GM18858 (cell line): Measurements from ENCODE around the gene ATP8B3.

Experiments
- ATAC-seq: cut with Tn5 transposase; IDR thresholded peaks from one replicate; pipeline ENCODE4 v1.9.1; 2021; ENCODE audit not compliant: unreplicated experiment

ATP8B3 gene

DNA sequence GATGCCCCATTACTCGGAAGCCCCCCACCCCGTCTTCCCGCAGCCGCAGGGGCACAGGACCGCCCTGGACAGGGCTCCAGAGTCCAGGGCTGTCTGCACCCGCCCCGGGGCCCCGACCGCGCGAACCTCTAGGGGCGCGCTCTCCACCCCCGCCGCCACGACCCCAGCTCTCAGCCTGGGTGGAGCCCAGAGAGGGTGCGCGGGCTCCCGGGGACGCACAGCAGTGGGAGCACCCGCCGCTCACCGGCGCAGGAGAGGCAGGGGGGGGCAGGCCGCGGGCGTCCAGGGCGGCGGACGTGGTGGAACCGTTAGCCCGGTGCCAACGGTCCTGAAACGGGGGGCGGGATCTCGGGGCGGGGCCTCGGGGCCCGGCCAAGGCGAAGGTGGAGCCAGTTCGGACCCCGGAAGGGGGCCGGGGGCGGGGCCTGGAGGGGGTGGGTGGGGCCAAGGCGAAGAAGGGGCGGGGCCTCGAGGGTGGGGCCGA is at the start of gene ATP8B3:
Gene ATP8B3 (minus strand): TSS at position 335 of the 484 bp plus-strand sequence. CDS start 540 bp downstream, outside the sequence.
- ATAC-seq = peak; percentile 9

- ATAC-seq = no peak
Measured at GRCh38 chr19:1861599-1862031, 49.5 kb upstream of the ATP8B3 start.

DNA sequence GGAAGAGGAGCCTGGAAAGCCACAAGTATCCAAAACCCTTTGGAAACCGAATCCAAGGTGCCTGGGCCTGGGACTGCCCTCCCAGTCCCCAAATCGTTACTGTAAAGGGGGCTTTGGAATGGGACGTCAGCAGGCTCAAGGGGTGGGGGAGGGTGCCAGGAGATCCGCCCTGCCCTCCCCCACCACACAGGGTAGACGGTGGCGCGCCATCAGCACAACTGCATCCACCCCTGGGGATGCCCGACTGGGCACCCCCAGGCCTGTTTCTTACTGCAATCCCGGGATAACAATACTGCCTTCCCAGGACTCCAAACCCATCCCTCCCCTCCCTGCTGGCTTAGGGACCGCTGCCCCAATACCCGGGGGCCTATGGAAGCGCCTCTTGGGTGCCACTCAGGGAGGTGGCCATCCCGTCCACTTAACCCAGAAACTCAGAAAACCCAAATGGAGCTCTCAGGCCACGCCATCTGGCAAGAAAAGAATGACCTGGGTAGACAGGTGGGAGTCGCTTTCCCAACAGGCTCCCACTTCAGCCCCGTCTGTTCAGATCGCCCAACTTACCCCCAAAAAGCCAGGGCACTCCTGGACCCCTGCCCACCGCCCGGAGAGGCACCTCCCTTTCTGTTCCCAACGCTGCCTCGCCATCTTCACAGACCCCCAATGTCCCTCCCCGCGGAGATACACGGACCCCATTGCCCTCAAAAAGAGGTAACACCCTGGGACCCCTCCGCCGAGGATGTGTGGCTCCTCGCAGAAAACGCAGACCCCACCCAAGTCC is 48.9 kb upstream of the ATP8B3 start:
- ATAC-seq = no peak

DNA sequence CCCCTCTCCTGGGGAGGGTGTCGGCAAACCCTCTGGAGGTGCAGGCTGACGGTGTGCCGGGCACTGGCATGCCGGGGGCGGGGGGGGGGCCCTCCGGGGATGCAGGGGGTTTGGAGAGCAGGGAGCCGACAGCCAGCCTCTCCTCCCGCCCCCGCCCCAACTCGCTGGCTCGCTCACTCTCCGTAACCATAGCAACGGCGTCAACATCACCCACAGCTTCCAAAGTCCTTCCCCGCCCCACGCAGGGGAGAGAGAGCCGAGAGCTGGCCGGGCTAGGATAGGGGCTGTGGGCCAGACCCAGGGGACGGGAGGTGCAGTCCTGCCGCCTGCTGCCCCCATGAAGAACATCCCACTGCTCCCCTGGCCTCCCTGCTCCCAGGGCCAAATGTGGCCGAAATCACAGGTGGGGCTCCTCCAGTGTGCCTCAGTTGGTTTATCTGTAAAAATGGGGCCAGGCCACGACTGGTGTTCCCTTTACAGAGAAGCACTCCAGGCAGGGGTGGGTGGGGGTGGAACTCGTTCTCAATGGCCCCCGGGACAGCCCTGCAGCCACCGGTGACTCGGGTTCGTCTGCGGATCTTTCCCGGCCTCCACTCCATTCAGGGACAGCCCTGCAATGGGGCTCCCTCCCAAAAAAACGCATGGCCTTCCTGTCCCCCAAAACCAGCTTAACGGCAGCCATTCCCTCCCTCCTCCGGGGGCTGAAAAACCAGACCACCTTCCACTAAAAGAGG is 48.1 kb upstream of the ATP8B3 start:
- no peak for ATAC-seq

DNA sequence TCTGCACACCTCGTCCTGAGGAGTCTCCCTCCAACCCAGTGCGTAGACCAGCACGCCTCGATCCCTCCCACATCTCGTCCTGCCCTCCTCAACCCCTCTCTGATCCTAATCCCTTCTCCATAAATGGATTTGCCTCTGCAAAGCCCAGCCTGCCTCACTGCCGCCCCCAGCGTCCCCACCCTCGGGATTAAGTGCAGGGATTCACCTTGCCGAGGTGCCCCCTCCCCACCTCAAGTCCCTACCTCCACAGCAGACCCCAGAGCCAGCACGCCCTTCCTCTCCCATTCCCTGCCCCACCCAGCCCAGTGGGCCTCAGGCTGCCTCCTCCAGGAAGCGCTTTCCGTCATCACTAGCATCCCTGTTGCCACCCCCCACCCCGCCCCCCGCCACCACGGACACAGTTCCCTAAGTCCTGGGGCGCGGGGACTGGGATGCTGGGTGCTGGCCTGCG is 47.3 kb upstream of the ATP8B3 start:
- no peak for ATAC-seq

GRCh38 chr19:1858412-1859081 is 46.5 kb upstream of the ATP8B3 start:
- no peak for ATAC-seq

GRCh38 chr19:1857648-1858326 is 45.7 kb upstream of the ATP8B3 start:
- ATAC-seq = no peak

- no peak for ATAC-seq
Measured at GRCh38 chr19:1856698-1857603, 44.9 kb upstream of the ATP8B3 start.

- ATAC-seq = no peak
Measured at GRCh38 chr19:1856345-1856697, 44.2 kb upstream of the ATP8B3 start.

GRCh38 chr19:1855828-1856255 is 43.8 kb upstream of the ATP8B3 start:
- ATAC-seq = no peak

GRCh38 chr19:1855040-1855827 is 43.2 kb upstream of the ATP8B3 start:
- ATAC-seq = no peak

GRCh38 chr19:1854542-1855039 is 42.5 kb upstream of the ATP8B3 start:
- ATAC-seq = no peak

DNA sequence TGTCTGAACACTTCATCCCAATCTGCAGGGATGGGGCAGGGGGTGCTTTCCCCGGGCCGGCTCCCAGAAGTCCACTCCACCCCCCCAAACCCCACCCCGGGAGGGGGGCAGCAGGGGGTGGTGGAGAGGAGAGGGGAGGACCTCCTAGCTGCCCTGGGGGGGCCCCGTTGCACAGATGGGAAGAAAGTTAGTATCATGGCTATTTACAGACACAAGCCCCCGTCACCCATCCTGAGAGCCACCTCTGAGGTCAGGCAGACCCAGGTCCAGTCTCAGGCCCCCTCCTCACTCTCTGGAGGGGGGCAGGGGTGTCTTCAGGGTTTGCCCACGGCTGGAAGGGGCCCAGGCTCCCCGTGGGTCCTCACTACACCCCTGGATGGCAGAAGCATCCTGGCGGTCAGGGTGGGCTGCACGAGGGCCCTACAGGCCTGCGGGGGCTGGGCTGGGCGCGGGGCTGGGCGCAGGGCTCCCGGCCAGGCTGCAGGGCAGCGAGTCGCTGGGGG is 42.0 kb upstream of the ATP8B3 start:
- ATAC-seq = no peak

- no peak for ATAC-seq
Measured at GRCh38 chr19:1853295-1854038, 41.4 kb upstream of the ATP8B3 start.

DNA sequence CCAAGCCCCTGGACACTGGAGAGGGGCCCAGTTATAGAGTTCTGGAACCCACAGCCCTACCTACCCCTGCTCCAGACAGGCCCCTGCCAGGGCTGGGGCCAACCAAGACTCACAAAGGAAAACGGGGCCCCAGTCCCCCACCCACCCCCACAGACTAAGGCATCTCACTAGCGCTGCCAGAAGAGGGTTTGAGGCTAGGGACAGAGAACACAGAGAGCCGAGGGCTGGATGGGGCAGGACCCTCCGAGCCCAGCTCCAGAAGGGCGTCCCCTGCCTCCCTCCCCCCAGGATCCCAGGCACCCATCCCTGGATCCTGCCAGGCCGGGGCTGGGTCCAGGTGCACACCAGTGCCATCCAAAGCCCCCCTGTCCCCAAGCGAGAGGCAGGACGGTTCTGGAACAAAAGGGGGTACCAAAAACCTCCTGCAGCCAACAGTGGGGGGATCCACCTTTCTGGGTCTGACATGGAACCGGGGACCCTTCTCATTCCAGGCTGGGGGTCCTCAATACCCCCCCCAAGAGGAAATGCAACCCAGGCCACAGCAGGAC is 40.6 kb upstream of the ATP8B3 start:
- ATAC-seq = no peak

DNA sequence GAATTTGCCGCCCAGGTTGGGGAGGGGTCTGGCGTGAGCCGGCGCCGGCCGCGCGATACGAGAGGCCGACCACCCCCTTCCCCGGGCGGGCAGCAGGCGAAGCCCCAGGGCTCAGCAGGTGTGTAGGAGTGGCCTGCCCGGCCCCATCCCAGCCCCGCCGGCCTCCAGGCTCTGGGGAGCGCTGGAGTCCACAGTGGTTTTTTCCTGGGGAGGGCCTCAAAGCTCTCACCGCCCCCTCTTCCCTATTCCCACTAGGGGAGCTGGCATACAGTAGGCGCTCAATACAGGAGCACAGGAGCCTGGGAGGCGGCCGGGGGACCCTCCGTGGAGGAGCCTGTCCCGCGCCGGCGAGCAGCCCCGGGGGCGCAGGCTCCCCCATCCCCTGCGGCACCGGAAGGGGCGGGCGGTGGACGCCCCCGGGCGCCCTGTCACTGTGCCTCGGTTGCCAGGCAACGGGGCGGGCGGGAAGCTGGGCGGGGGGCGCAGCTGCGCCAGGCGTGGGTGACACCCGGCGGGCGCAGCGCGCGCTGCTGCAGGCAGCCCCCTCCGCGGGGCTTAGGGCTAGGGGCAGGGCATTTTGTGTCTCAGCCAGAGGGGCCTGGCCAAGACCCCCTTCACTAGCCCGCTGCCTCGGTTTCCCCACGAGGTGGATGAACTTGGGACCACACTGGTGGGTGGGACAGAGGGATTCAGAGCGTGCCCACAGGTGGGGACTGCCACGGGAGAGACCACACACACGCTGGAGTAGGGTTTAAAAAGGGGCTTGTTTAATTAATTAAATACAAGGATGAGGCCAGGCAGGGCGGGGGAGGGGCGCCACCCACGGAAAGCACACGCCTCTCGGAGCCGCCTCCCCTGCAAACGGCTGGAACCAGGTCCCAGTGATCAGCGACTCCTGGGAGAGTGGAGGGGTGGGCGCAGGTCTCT is 39.8 kb upstream of the ATP8B3 start:
- no peak for ATAC-seq
